GM19023 (cell line): Measurements from ENCODE around the gene NES.

Experiments
- ATAC-seq: cut with Tn5 transposase; IDR thresholded peaks from one replicate; pipeline ENCODE4 v1.9.1; 2021; ENCODE audit warnings: mild to moderate bottlenecking, moderate library complexity; ENCODE audit not compliant: unreplicated experiment

Gene NES

GRCh38 chr1:156684227-156684782, 7.1 kb upstream of the NES start:
- no peak for ATAC-seq

GRCh38 chr1:156682166-156682890, 5.1 kb upstream of the NES start:
- no peak for ATAC-seq

GRCh38 chr1:156681196-156681960, 4.2 kb upstream of the NES start:
- no peak for ATAC-seq

- ATAC-seq = no peak
Observed at GRCh38 chr1:156680056-156680455, 2.8 kb upstream of the NES start.

GRCh38 chr1:156677616-156678596, 699 bp upstream of the NES start:
- ATAC-seq = no peak

GRCh38 chr1:156676114-156676819, 940 bp downstream of the NES start:
- no peak for ATAC-seq

- ATAC-seq = no peak
Observed at GRCh38 chr1:156675210-156676113, 1.7 kb downstream of the NES start.

- no peak for ATAC-seq
Observed at GRCh38 chr1:156673387-156674121, 3.7 kb downstream of the NES start.

- no peak for ATAC-seq
Observed at GRCh38 chr1:156671804-156672203, 5.4 kb downstream of the NES start.

- ATAC-seq = no peak
Observed at GRCh38 chr1:156670791-156671190, 6.4 kb downstream of the NES start.

- ATAC-seq = no peak
Observed at GRCh38 chr1:156670359-156670758, 6.8 kb downstream of the NES start.

GRCh38 chr1:156669794-156670193, 7.4 kb downstream of the NES start:
- no peak for ATAC-seq

- ATAC-seq = no peak
Observed at GRCh38 chr1:156668801-156669637, 8.2 kb downstream of the NES start.

GRCh38 chr1:156667968-156668709, 9.1 kb downstream of the NES start:
- ATAC-seq = no peak

- no peak for ATAC-seq
Observed at GRCh38 chr1:156667610-156667967, 9.6 kb downstream of the NES start.

GRCh38 chr1:156666862-156667609, 10.2 kb downstream of the NES start:
- no peak for ATAC-seq
